Measurements from ENCODE around the gene FGF16.
A peak's percentile ranks its signal among the peaks of the same experiment; 100 is the strongest.
"Not testable (repeated sequence)": the region's sequence is repeated elsewhere in the genome, so short reads cannot be mapped to it uniquely, and the experiment has no call there.

FGF16 gene

DNA sequence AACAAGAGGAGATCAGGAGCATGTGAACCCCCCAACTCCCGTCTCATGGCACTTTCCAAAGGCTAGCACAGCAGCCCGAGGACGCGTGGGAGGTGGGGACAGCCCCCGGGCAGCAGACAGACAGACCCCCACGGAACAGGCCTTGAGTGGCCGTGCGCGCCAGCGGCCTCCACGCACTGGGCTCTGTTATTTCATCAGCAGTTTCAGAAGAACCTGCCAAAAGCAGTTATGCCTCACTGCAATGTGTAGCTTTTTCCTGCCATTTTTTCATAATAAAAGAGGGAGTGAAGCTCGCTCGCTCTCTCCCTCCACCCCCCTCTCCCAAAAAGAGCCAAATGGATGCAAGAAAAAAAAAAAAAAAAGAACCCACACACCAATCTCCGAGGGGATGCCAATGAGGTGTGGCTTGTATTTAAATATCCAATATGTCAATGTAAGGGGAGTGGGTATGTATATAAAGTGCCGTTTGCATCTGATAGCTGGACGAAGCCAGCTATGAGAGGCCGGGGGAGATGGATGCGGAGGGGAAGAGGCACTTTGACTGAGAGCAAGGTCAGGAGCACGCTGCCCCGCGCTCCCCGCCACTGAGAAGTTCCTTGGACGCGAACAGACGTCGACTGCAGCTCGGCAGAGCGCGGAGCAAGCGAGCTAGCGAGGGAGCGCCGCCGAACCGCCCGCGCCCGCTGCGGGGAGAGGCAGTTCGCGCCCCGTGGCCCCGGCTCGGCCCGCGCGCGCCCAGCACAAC is at the start of gene FGF16:
FGF16 (plus strand) TSS at position 482 of the 745 bp plus-strand sequence. CDS start 286 bp downstream, outside the sequence.
- no peak within 1 kb of the TSS for H3K27ac ChIP-seq (ENCODE audit: low read length)
- H3K9me3 ChIP-seq (ENCODE audit: control insufficient read depth in 1 of 2, low read length in 2 of 2) = no peaks in the 10 kb centered on the region
- H3K4me1 ChIP-seq (ENCODE audit: control insufficient read depth in 1 of 2, insufficient read depth in 2 of 2, low read length in 2 of 2) = peaks cover 0 to 14% of the 10 kb centered on the region in 2 donors
- no peaks in the 10 kb centered on the region for H3K27me3 ChIP-seq (ENCODE audit: low read depth, low read length)
- peak within 1 kb of the TSS; percentile 33 to 56 for H3K4me3 ChIP-seq (ENCODE audit: low read depth in 1 of 2, low read length in 2 of 2)
- no peaks in the 10 kb centered on the region for H3K36me3 ChIP-seq (ENCODE audit: control insufficient read depth in 1 of 2, insufficient read depth in 2 of 2, low read length in 2 of 2)

GRCh38 chrX:77398330-77398954 is 48.7 kb upstream of the FGF16 start:
- no peak overlapping the region for H3K27ac ChIP-seq (ENCODE audit: low read length)
- no peak overlapping the region for H3K4me3 ChIP-seq (ENCODE audit: low read depth in 1 of 2, low read length in 2 of 2)
- no peaks in the 10 kb centered on the region for H3K4me1 ChIP-seq (ENCODE audit: control insufficient read depth in 1 of 2, insufficient read depth in 2 of 2, low read length in 2 of 2)
- no peaks in the 10 kb centered on the region for H3K27me3 ChIP-seq (ENCODE audit: low read depth, low read length)
- no peaks in the 10 kb centered on the region for H3K9me3 ChIP-seq (ENCODE audit: control insufficient read depth in 1 of 2, low read length in 2 of 2)
- H3K36me3 ChIP-seq (ENCODE audit: control insufficient read depth in 1 of 2, insufficient read depth in 2 of 2, low read length in 2 of 2) = no peaks in the 10 kb centered on the region

GRCh38 chrX:77404419-77404818 is 42.8 kb upstream of the FGF16 start:
- Histone ChIP-seq H3K27me3 (ENCODE audit: low read depth, low read length) (no peaks in the 10 kb centered on the region), H3K4me3 (ENCODE audit: low read depth in 1 of 2, low read length in 2 of 2) (no peak overlapping the region), H3K36me3 (ENCODE audit: control insufficient read depth in 1 of 2, insufficient read depth in 2 of 2, low read length in 2 of 2) (no peaks in the 10 kb centered on the region), H3K27ac (ENCODE audit: low read length) (no peak overlapping the region), H3K4me1 (ENCODE audit: control insufficient read depth in 1 of 2, insufficient read depth in 2 of 2, low read length in 2 of 2) (no peaks in the 10 kb centered on the region), H3K9me3 (ENCODE audit: control insufficient read depth in 1 of 2, low read length in 2 of 2) (no peaks in the 10 kb centered on the region)

- not testable (repeated sequence) for H3K36me3 ChIP-seq (ENCODE audit: control insufficient read depth in 1 of 2, insufficient read depth in 2 of 2, low read length in 2 of 2); H3K4me3 ChIP-seq (ENCODE audit: low read depth in 1 of 2, low read length in 2 of 2); H3K9me3 ChIP-seq (ENCODE audit: control insufficient read depth in 1 of 2, low read length in 2 of 2); H3K4me1 ChIP-seq (ENCODE audit: control insufficient read depth in 1 of 2, insufficient read depth in 2 of 2, low read length in 2 of 2); H3K27me3 ChIP-seq (ENCODE audit: low read depth, low read length); H3K27ac ChIP-seq (ENCODE audit: low read length)
Observed at GRCh38 chrX:77407821-77408220, 39.4 kb upstream of the FGF16 start.

GRCh38 chrX:77412631-77413030 is 34.6 kb upstream of the FGF16 start:
- Histone ChIP-seq H3K27ac (ENCODE audit: low read length) (no peak overlapping the region), H3K36me3 (ENCODE audit: control insufficient read depth in 1 of 2, insufficient read depth in 2 of 2, low read length in 2 of 2) (no peaks in the 10 kb centered on the region), H3K27me3 (ENCODE audit: low read depth, low read length) (no peaks in the 10 kb centered on the region), H3K4me1 (ENCODE audit: control insufficient read depth in 1 of 2, insufficient read depth in 2 of 2, low read length in 2 of 2) (no peaks in the 10 kb centered on the region), H3K9me3 (ENCODE audit: control insufficient read depth in 1 of 2, low read length in 2 of 2) (no peaks in the 10 kb centered on the region), H3K4me3 (ENCODE audit: low read depth in 1 of 2, low read length in 2 of 2) (no peak overlapping the region)

DNA sequence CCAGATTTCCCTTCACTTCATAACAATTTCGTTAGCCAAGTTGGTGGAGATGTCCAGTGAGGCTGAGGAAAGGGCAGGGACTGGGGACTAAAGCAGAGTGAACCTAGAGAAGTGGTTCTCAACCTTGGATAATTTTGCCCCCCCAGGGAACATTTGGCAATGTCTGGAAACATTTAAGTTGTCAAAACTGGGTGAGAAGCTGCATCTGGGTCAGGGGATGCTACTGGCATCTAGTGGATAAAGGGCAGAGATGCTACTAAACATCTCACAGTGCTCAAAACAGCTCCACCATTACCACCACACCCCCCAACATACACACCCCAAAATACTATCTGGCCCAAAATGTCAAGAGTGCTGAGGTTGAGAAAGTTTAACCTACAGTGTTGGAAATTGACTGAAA is 32.0 kb upstream of the FGF16 start:
- Histone ChIP-seq H3K27ac (ENCODE audit: low read length) (no peak overlapping the region), H3K4me3 (ENCODE audit: low read depth in 1 of 2, low read length in 2 of 2) (no peak overlapping the region), H3K27me3 (ENCODE audit: low read depth, low read length) (no peaks in the 10 kb centered on the region), H3K9me3 (ENCODE audit: control insufficient read depth in 1 of 2, low read length in 2 of 2) (no peaks in the 10 kb centered on the region), H3K4me1 (ENCODE audit: control insufficient read depth in 1 of 2, insufficient read depth in 2 of 2, low read length in 2 of 2) (no peaks in the 10 kb centered on the region), H3K36me3 (ENCODE audit: control insufficient read depth in 1 of 2, insufficient read depth in 2 of 2, low read length in 2 of 2) (no peaks in the 10 kb centered on the region)

- no peaks in the 10 kb centered on the region for H3K36me3 ChIP-seq (ENCODE audit: control insufficient read depth in 1 of 2, insufficient read depth in 2 of 2, low read length in 2 of 2)
- H3K9me3 ChIP-seq (ENCODE audit: control insufficient read depth in 1 of 2, low read length in 2 of 2) = no peaks in the 10 kb centered on the region
- no peak overlapping the region for H3K27ac ChIP-seq (ENCODE audit: low read length)
- no peaks in the 10 kb centered on the region for H3K27me3 ChIP-seq (ENCODE audit: low read depth, low read length)
- no peaks in the 10 kb centered on the region for H3K4me1 ChIP-seq (ENCODE audit: control insufficient read depth in 1 of 2, insufficient read depth in 2 of 2, low read length in 2 of 2)
- H3K4me3 ChIP-seq (ENCODE audit: low read depth in 1 of 2, low read length in 2 of 2) = no peak overlapping the region
Observed at GRCh38 chrX:77415882-77416281, 31.3 kb upstream of the FGF16 start.

DNA sequence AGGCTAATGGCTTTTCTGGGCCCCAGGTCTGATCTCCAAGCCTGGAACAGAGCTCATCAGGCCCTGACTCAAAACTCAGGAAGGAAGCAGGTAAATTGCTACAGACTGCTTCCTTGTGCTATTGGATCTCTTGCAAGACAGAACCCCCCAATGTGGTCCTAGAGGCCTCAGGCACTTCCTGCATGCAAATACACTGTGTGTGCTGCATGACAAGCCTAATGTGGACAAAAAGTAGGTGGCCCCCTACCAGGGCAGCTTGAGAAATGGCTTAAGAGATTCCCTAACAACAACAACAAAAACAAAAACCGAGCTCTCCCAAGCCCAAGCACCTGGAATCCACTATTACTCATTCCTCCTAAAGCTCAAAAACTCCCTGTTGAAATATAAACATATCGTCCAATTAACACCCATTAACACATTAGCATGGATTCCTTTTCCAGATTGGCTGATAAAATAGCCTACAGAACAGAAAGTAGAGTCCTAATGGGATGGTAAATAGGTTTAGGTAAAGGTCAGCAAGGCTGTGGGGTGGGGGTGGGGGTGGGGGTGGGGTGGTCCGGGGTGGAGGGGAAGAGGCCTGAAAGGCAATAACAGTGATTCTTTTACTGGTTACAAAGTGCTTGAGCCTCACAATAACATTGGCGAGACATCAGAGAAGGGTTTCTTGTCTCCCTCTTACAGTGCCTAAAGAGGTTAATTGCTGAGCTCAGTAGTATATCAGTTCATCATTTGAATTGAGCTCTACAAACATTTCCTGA is 24.1 kb upstream of the FGF16 start:
- Histone ChIP-seq H3K4me3 (ENCODE audit: low read depth in 1 of 2, low read length in 2 of 2) (no peak overlapping the region), H3K4me1 (ENCODE audit: control insufficient read depth in 1 of 2, insufficient read depth in 2 of 2, low read length in 2 of 2) (no peaks in the 10 kb centered on the region), H3K36me3 (ENCODE audit: control insufficient read depth in 1 of 2, insufficient read depth in 2 of 2, low read length in 2 of 2) (no peaks in the 10 kb centered on the region), H3K9me3 (ENCODE audit: control insufficient read depth in 1 of 2, low read length in 2 of 2) (no peaks in the 10 kb centered on the region), H3K27me3 (ENCODE audit: low read depth, low read length) (no peaks in the 10 kb centered on the region), H3K27ac (ENCODE audit: low read length) (no peak overlapping the region)

GRCh38 chrX:77426811-77427210 is 20.4 kb upstream of the FGF16 start:
- H3K27me3 ChIP-seq (ENCODE audit: low read depth, low read length) = no peaks in the 10 kb centered on the region
- H3K4me1 ChIP-seq (ENCODE audit: control insufficient read depth in 1 of 2, insufficient read depth in 2 of 2, low read length in 2 of 2) = no peaks in the 10 kb centered on the region
- H3K36me3 ChIP-seq (ENCODE audit: control insufficient read depth in 1 of 2, insufficient read depth in 2 of 2, low read length in 2 of 2) = no peaks in the 10 kb centered on the region
- no peak overlapping the region for H3K4me3 ChIP-seq (ENCODE audit: low read depth in 1 of 2, low read length in 2 of 2)
- no peaks in the 10 kb centered on the region for H3K9me3 ChIP-seq (ENCODE audit: control insufficient read depth in 1 of 2, low read length in 2 of 2)
- H3K27ac ChIP-seq (ENCODE audit: low read length) = no peak overlapping the region

DNA sequence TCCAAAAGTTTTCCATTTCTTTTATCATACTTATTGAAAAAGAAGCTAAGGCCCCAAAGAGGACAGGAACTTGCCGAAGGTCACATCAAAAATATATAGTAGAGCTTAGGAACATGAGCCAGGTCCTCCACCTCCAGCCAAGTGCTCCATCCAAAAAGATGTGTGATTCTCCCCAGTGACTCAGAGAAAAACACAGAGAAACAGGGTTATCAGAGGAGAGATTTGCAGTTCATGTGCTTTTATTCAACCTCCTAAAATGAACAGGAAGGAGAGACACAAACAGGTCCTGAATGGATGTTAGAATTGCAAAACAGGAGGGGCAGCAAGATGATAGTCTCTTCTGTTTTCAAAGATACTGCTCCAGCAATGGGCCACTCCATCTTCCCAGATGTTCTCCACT is 19.6 kb upstream of the FGF16 start:
- H3K27ac ChIP-seq (ENCODE audit: low read length) = no peak overlapping the region
- H3K36me3 ChIP-seq (ENCODE audit: control insufficient read depth in 1 of 2, insufficient read depth in 2 of 2, low read length in 2 of 2) = no peaks in the 10 kb centered on the region
- H3K27me3 ChIP-seq (ENCODE audit: low read depth, low read length) = no peaks in the 10 kb centered on the region
- H3K9me3 ChIP-seq (ENCODE audit: control insufficient read depth in 1 of 2, low read length in 2 of 2) = no peaks in the 10 kb centered on the region
- H3K4me3 ChIP-seq (ENCODE audit: low read depth in 1 of 2, low read length in 2 of 2) = no peak overlapping the region
- H3K4me1 ChIP-seq (ENCODE audit: control insufficient read depth in 1 of 2, insufficient read depth in 2 of 2, low read length in 2 of 2) = no peaks in the 10 kb centered on the region

DNA sequence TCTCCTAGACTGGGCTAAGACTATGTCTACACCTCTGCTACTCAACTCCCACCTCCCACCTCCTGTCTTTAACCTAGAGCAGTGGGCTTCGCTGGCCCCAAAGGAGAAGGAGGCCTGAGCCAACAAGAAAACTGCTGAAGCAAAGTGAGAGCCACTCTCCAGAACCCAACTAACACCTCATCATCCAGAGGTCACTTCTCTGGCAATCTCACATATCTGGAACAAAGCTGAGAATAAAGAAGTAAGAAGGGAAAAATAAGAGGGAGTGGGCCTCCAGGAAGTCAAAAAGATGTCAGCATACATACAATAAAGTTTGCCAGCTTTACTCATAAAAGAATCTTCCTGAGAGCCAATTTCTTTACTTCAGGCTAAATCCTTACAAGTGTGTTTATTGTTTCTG is 18.6 kb upstream of the FGF16 start:
- no peak overlapping the region for H3K27ac ChIP-seq (ENCODE audit: low read length)

More for the DNA sequence above, 18.6 kb upstream of the FGF16 start:
- no peaks in the 10 kb centered on the region for H3K36me3 ChIP-seq (ENCODE audit: control insufficient read depth in 1 of 2, insufficient read depth in 2 of 2, low read length in 2 of 2)
- no peaks in the 10 kb centered on the region for H3K9me3 ChIP-seq (ENCODE audit: control insufficient read depth in 1 of 2, low read length in 2 of 2)
- H3K4me3 ChIP-seq (ENCODE audit: low read depth in 1 of 2, low read length in 2 of 2) = no peak overlapping the region
- no peaks in the 10 kb centered on the region for H3K27me3 ChIP-seq (ENCODE audit: low read depth, low read length)
- H3K4me1 ChIP-seq (ENCODE audit: control insufficient read depth in 1 of 2, insufficient read depth in 2 of 2, low read length in 2 of 2) = no peaks in the 10 kb centered on the region

All from muscle layer of duodenum (tissue), 2 donors.